K562 (cell line): ENCODE measurements around the gene DXO. TPM values are rescaled to one million over a fixed set of nuclear protein-coding genes. Genes with fewer than 3 reads are reported as not detected.

Source experiments
- ARNT ChIP-seq, 2 experiments: fragments of 450-650 bp; IDR thresholded peaks; 2 replicates each; pipeline ENCODE4 v1.6.1; 2016; ENCODE audit warnings: mild to moderate bottlenecking in 1 of 2
- CEBPB ChIP-seq: fragments of 450-650 bp; IDR thresholded peaks from 2 replicates; pipeline ENCODE4 v1.6.1; 2016; ENCODE audit warnings: missing genetic modification characterization, missing compliant biosample characterization
- CUX1 ChIP-seq: fragments of 200-800 bp; sonication (Bioruptor generic); IDR thresholded peaks from 2 replicates; pipeline ENCODE4 v1.6.1; 2016; ENCODE audit warnings: missing genetic modification characterization, missing compliant biosample characterization
- FOXK1 ChIP-seq: sonication (generic); formaldehyde crosslinking; IDR thresholded peaks from 2 replicates; pipeline ENCODE4 v1.8.0; 2022; ENCODE audit warnings: missing genetic modification reagents, mild to moderate bottlenecking, borderline replicate concordance
- GATA2 ChIP-seq: sonication (generic); formaldehyde crosslinking; IDR thresholded peaks from 2 replicates; pipeline ENCODE4 v1.4.0; 2020; ENCODE audit warnings: mild to moderate bottlenecking, missing genetic modification reagents
- JUND ChIP-seq, 2 experiments: IDR thresholded peaks; 2 replicates in 1 of 2; 3 replicates in 1 of 2; pipeline ENCODE4 v1.6.1; 2011; ENCODE audit warnings: borderline replicate concordance in 2 of 2, low read depth in 2 of 2, low read length in 2 of 2, improper control_type of control experiment in 1 of 2, missing biosample characterization in 1 of 2, missing genetic modification characterization in 1 of 2, missing genetic modification reagents in 1 of 2
- MNT ChIP-seq, 2 experiments: fragments of 450-650 bp; conservative IDR thresholded peaks; 2 replicates each; pipeline ENCODE4 v1.6.1; 2017; ENCODE audit warnings: mild to moderate bottlenecking in 2 of 2, moderate library complexity in 2 of 2
- NFE2L1 ChIP-seq: fragments of 450-650 bp; IDR thresholded peaks from 2 replicates; pipeline ENCODE4 v1.6.1; 2016; ENCODE audit warnings: missing genetic modification characterization, low read depth, mild to moderate bottlenecking, missing compliant biosample characterization, moderate library complexity, borderline replicate concordance
- NR2C2 ChIP-seq, 2 experiments: fragments of 200-800 bp in 1 of 2; sonication (Bioruptor generic) in 1 of 2; sonication (generic) in 1 of 2; formaldehyde crosslinking in 1 of 2; IDR thresholded peaks; 2 replicates each; pipeline versions ENCODE4 v1.6.1 to v1.8.0; 2016 to 2022; ENCODE audit warnings: mild to moderate bottlenecking in 1 of 2, missing compliant biosample characterization in 1 of 2, missing genetic modification characterization in 1 of 2, missing genetic modification reagents in 1 of 2
- PBX2 ChIP-seq, 2 experiments: IDR thresholded peaks in 1 of 2; conservative IDR thresholded peaks in 1 of 2; 2 replicates each; pipeline ENCODE4 v1.6.1; 2016; ENCODE audit warnings: low read depth in 2 of 2, mild to moderate bottlenecking in 1 of 2, missing compliant biosample characterization in 1 of 2, missing genetic modification characterization in 1 of 2, moderate library complexity in 1 of 2
- POLR3G ChIP-seq: IDR thresholded peaks from 2 replicates; pipeline ENCODE4 v1.6.1; 2011; ENCODE audit not compliant: insufficient read length, insufficient replicate concordance; ENCODE audit errors: extremely low read depth
- ZBTB5 ChIP-seq: fragments of 450-650 bp; IDR thresholded peaks from 2 replicates; pipeline ENCODE4 v1.6.1; 2017; ENCODE audit warnings: antibody characterized with exemption
- ZNF217 ChIP-seq: sonication (generic); formaldehyde crosslinking; IDR thresholded peaks from 2 replicates; pipeline ENCODE4 v1.8.0; 2022; ENCODE audit warnings: mild to moderate bottlenecking, missing genetic modification reagents
- polyA plus RNA-seq, 8 experiments: library from polyadenylated mRNA; depleted of rRNA in 4 of 8; stranded (reverse) in 5 of 8; unstranded in 3 of 8; fragments of >200 nt; fragmentation: Nextera tagmentation in 2 of 8; fragmentation: Illumina TruSeq in 1 of 8; extraction: Ambion mirVana in 2 of 8; extraction: Trizol in 1 of 8; gene quantifications; 2 replicates each; pipeline versions ENCODE4 v1.2.1 to v1.2.3, GENCODE V29; 2011 to 2014; ENCODE audit warnings: inconsistent platforms in 1 of 8, missing spikeins in 1 of 8
- total RNA-seq, 7 experiments: library from RNA; depleted of rRNA in 6 of 7; stranded (reverse); fragments of >200 nt in 6 of 7; fragmentation: Illumina TruSeq in 2 of 7; extraction: Trizol in 2 of 7; gene quantifications; 2 replicates each; pipeline versions ENCODE4 v1.2.1 to v1.2.3, GENCODE V29; 2011 to 2021; ENCODE audit warnings: low replicate concordance in 1 of 7

The DXO gene
- total and polyA plus RNA-seq, 9 of the 15 experiments (the other 6 are each of a cell fraction or from before 2014, with no cell fraction given), result 6.4 to 35.1 (median 19.4) TPM

GRCh38 chr6:31948753-31949413, 23.1 kb downstream of the DXO start (continued):
- peak; percentile 37 to 79; a peak in 2 of 4 replicates for TF ChIP-seq ARNT (IDR thresholded peaks at IDR 0.05)
- TF ChIP-seq CEBPB, result peak; percentile 99
- TF ChIP-seq CUX1 (CRISPR knock-in tag), result peak; percentile 78; the same call in 1 of the 2 replicates
- no peak for TF ChIP-seq NR2C2 (CRISPR knock-in tag; IDR thresholded peaks at IDR 0.05)
- peak; percentile 74 for TF ChIP-seq NR2C2 (tag; IDR thresholded peaks at IDR 0.05)
- TF ChIP-seq MNT (conservative IDR thresholded peaks at IDR 0.05), result peak; percentile 11 to 89
- no peak for TF ChIP-seq ZNF217 (CRISPR knock-in tag)
- no peak for TF ChIP-seq NFE2L1
- TF ChIP-seq PBX2 (CRISPR knock-in tag; IDR thresholded peaks at IDR 0.05; ENCODE audit: low read depth), result no peak; the same call in 1 of the 2 replicates
- peak; percentile 86 for TF ChIP-seq PBX2 (tag; conservative IDR thresholded peaks at IDR 0.05; ENCODE audit: low read depth)
- TF ChIP-seq FOXK1, result no peak
- TF ChIP-seq ZBTB5, result no peak
- no peak for TF ChIP-seq POLR3G
- peak; percentile 57; the same call in 1 of the 2 replicates for TF ChIP-seq GATA2 (CRISPR knock-in tag)
- TF ChIP-seq JUND (IDR thresholded peaks at IDR 0.05; ENCODE audit: borderline replicate concordance, low read depth, low read length), result peak; percentile 94
- peak; percentile 92; the same call in 2 of the 3 replicates for TF ChIP-seq JUND (tag; IDR thresholded peaks at IDR 0.05; ENCODE audit: borderline replicate concordance, low read depth, low read length)
